HG03025 (cell line): Measurements from ENCODE around the gene PDE4D.

Experiments used
- ATAC-seq: cut with Tn5 transposase; IDR thresholded peaks from one replicate; pipeline ENCODE4 v1.9.1; 2021; ENCODE audit warnings: mild to moderate bottlenecking, moderate library complexity; ENCODE audit not compliant: unreplicated experiment, low FRiP score

PDE4D gene

DNA sequence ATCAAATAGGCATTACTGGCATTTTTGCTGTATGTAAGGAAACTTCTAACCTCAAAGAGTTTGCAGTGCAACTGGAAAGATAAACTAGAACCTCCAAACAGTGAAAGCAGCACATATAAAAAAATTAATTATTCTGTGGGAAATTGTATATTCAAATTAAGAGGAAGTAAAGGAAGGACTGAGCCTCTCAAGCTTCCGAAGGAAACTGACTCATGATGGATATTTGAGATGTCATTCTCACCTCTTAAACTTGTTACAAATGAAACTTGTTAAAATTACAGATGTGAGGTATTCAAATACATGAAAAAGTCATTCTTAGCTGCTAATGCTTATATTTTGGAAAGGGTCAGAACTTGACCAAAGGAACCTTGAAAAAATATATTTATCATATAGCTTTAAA, 538.7 kb downstream of the PDE4D start:
- no peak for ATAC-seq

DNA sequence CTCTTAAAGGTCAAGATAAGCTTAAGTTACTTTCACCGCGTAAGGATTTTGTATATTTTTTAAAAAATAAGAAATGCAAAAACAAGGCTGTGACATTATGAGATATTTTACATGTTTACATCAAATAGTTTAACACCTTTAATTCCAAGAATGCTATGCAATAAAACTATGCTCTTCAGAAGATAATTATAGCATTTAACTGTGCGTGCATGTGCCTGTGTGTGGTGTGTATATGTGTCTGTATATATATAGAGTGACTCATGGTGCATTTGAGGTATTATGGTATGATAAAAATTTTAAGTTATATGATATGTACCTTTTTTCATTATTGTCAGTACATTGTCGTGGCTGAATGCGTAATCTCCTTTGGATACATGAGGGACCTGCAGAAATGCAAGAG, 539.3 kb downstream of the PDE4D start:
- ATAC-seq: no peak

DNA sequence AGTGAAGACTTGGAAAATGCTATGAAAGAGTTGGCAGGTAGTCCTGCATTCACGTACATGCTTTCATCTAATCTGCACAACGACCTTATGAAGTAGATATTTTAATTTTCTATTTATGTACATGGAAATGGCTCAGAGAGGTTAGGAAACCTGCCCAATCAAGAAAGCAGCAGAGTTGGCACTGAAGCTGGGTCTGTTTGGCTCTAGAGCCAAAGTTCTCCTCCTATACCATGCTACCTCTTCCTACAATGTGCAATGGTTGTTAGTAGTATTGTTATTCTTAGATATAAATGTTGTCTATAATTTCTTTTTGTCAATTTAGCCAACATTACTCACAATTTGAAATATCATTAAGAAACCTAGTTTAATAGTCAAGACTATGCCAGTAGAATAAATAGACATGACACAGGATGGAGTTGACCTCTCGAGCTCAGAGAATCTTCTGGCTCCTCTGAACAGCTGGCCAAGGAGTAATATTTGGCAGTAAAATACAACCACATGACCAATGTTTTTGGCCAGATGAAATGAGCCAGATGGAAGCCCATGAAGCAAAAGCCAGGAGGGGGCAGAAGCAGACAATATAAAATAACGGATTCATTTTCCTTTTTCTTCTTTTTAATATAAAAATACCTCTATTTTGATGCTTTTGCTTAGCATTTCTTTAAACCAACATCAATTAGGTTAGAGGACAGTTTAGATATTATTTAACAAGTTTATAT, 542.3 kb downstream of the PDE4D start:
- ATAC-seq: no peak

DNA sequence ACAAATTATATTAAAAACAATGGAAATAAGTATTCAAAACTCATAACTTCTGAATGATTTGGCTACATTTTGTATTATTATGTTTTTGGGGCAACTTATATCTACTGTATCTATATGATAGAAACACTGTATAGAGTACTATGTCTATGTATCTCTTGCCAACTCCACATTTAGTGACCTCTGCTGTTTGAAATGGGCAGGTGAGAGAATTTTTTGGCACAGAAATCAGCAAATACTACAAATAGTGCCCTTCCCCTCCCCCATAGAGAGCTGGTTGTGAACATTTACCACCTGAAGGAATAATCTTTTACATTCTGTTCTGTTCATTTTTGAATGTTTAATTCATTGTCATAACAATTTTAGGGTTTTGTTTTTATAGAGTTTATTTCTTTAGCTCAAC, 545.3 kb downstream of the PDE4D start:
- ATAC-seq: no peak

DNA sequence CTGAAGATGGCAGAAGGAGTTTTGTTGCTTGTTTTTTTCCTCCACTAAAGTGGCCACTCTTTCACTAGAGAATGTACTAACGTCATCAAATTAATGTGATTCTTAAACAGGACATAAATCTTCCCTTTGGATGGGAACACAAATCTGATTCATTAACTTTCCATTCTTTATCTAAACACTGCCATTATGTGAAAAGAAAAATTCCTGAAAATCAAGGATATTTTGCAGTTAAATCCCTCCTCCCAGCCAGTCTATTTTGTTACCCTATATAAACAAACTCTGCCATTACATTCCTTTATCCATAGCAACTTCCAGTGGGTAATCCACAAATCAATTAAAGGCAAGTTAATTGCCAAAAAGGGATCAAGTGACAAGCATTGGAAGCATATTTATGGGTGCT, 546.5 kb downstream of the PDE4D start:
- no peak for ATAC-seq

DNA sequence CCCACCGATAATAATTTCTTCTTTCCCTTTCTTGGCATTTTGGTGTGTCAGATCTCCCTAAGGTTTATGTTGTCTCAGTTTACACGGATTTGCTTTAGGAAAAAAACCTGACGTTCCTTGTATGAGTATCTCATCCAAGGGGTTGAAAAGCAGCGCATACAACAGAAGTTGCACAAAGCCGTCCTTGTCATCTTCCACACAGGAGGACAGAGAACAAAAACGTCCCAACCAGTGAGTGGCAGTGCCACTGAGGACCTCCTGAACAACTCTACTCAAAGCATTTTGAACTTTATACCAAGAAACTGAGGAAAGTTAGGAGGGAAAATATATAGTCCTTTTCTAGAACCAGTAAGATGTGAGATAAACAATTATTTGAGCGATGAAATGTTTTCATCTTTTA, 547.0 kb downstream of the PDE4D start:
- no peak for ATAC-seq

DNA sequence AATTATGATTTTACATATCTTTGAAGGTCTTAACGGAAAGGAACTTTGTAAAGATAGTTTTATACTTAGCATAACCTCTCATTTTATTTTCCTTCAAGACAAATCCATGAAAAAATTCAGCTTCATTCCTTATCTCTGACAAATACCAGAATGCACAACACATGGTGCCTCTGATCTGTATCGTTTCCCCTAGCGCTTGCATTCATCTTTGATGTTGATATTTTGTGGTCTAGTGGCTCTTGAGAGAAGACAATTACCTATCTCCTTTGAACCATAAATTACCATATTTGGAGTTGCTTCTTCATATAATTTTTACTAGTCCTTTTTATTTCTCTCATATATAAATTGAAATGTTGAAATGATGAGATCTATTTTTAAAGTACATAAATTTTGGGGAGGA, 551.3 kb downstream of the PDE4D start:
- ATAC-seq: no peak

DNA sequence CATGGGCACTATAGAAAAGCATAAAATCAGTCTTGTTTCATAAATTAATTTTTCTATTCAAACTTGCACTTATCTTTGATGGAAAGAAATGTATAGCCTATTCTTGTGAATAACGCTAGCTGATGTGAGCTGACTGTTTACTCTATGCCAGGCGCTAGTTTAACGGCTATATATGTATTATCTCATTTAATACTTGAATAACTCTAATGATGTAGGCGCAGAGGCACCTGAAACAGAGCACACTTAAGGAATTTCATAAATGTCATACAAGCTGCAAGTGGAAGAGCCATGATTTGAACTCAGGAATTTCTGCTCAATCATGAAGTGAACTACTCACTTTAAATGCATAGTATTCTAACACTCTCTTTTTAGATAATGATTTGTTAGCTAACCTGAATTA, 551.8 kb downstream of the PDE4D start:
- no peak for ATAC-seq

DNA sequence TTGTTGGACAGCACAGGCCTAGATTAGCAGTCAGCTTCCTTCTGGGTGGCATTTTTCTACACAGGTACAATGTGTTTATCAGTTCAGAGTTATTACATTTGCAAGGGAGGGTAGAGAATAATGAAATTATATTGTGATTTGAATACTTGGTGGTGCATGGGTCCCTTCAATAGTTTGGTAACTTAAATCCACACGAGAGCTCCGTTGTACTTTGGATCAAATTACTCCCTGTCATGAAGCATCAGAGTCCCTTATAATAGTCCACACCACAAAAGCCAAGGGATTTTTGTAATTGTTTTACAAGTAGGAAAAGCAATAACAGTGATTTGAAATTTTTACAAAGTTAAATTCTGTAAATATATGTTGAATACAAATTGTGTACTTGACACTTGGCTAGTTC, 552.4 kb downstream of the PDE4D start:
- ATAC-seq: no peak

DNA sequence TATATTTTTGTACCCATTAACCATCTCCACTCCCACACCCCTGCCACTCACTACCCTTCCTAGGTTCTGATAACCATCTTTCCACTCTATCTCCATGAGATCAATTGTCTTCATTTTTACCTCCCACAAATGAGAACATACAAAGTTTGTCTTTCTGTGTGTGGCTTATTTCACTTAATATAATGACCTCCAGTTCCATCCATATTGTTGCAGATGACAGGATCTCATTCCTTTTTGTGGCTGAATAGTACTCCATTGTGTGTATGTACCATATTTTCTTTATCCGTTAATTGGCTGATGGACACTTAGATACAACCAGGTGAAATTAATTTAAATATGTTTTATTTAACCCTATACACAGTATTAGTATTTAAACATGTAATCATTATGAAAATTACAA, 552.9 kb downstream of the PDE4D start:
- no peak for ATAC-seq

DNA sequence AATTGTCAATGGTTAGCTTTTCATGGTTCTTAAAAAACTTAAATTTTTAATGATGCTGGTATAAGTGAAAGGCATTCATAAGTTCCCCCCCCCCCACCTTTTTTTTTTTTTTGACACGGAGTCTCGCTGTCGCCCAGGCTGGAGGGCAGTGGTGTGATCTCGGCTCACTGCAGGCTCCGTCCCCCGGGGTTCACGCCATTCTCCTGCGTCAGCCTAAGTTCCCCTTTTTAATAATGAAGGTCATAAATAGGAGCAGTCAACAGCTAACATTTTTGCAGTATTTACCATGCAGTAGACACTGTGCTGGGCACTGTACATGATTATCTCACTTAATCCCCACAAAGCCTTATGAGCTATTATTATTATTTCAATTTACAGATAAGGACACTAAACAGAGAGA, 556.3 kb downstream of the PDE4D start:
- no peak for ATAC-seq

DNA sequence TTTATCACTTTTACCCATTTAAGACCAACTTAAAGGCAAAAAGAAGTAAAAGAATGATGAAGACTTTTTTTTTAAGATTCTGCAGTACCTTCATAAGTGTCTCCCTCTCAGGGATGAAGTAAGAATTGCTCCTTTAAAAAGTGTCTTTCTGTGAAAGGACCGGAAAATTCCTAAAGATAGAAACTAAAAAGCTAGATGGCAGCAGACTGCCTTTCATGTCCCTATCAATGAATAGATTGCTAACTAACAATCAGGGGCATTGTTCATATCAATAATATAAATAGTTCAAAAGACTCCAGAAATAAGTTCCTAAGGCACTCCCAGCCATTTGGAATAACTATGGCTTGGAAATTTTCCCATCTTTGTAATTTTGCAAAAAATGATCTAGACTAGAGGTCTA, 558.0 kb downstream of the PDE4D start:
- ATAC-seq: no peak

DNA sequence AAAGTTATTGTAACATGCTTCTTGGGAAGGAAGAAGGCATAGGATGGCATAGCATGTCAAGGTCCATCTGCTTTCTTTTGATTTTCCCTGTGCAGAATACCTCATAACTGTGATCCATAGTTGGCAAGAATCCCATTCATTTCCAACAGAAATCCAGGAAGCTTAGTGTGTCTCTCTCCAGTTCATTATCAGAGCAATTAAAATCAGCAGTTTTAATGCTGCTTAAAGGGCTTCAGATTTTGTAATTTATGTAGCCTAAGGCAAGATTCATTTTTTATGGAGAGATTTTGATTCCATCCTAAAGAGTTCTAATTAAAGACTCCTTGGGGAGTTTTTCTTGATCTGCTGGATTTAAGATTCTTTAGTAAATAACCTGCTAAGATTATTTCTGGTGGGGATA, 560.1 kb downstream of the PDE4D start:
- no peak for ATAC-seq

DNA sequence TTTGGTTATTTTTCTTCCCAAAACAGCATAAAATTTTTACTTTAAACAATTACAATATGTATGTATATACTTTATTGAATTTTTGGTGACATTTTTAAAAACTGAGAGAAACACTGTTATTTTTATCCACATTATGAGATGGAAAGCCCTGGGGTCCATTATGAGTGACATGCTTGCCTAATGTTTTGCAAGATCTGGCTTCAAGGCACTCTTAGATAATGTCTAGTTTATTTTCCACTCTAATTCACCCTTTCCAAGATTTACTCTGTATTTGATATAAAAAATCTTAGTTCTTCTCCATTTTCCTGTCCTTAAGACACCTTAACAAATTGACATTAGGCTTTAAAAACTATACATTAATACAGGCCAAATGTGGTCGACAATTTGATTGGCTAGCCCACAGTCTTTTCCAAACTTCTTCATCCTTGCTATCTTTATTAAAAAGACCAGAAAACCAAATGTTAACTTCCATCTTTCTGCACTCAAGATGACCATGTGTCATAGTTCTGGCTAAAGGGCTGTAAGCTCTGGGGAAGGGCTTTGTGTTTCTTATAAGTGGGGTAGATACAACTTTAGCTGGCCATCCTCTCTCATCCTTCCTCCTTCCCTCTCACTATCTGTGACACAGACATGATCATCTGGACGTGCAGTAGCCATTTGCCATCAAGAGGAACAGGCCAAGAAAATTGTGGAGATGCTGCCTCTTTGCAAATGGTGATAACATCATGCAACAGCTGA, 561.1 kb downstream of the PDE4D start:
- no peak for ATAC-seq

DNA sequence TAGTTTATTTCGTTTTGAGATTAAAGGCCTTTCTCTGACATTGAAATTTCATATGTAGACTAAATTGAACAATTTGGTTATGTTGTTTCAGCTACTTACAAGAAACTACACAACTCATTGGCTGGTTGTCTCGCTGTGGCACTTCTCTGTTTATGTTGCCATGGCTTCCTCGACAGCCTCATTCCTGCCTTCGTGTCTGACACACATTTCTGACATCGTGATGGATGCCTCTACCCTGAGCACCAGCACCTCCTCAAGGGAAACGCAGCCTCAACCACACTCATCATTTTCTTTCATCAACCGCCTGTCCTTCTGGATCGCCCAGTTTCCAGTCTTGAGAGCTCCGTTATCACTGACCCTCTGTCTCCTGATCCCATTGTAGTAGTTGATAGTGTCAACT, 562.8 kb downstream of the PDE4D start:
- ATAC-seq: no peak

DNA sequence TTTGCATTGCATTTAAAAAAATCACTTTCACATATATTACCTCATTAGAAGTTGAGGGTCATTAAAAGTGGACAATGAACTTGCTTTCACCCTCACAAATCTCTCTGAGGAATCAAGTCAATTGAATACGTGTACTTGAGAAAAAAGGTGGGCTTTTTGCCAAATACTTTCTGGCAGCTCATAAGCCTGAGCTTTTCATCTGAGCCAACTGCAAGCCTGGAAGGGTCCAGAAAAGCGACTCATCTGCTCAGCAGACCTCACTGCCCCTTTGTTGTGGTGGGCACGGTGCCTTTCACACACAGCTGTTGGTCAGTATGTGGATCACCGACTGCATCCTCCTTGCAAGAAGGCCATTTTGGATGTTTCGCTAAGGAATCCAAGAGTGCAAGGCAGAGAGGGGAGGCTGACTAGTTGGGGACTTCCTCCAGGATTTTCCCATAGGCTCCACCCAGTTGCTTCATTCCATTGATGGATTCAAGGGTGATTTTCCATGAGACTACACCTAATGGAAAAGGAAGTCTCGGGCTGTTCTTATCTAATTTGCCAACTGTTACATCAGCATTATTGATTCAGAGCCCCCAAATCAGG, 564.7 kb downstream of the PDE4D start:
- ATAC-seq: no peak

DNA sequence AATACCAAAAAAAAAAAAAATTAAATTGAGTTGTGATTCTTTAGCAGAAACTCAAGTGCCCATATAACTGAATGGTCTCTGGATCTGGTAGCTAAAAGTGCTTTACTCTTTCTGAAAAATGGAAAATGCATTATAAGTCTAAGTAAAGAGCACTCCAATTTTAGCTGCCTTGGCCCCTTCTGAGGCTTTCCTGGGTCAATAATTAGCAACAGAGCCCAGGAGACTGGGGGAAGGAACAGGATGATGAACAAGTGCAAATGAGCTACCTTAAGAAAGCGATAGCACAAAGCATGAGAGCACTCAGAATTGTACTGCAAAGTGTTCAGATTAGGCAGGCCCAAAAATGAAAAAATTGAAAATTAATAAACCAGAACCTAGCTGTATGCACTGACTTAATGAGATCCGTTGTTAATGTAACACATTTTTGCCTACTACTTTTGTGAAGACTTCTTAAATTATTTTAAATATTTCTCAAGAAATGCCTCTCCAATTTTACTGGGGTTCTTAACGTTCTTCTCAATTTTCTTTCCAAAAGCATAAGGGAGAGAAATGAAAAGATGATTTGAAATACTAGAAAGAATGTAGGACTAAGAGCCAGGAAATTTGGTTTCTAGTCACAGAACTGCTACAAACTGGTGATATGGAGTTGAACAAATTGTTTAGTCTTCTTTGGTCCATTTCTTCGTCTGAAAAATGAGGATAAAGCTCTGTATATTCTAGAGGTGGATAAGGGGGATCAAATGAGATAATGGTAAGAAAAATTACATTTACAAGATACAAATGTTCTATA, 566.1 kb downstream of the PDE4D start:
- no peak for ATAC-seq

DNA sequence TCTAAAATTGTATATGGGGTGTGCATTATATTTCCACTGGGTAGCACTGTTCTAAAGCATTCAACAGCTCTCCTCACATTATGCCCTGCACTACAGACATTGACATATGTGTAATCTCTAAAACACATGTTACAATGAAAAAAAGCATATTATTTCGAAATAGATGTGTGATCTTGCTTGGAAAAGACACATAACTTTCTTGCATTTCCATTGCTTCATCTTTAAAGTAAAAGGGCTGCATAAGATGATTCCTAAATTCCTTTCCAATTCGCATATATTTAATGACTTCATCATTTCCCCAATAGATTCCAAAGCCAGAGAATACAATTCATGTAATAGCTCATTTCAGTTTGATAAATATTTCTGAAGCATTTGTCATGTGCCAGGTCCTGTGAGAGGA, 566.9 kb downstream of the PDE4D start:
- ATAC-seq: no peak

DNA sequence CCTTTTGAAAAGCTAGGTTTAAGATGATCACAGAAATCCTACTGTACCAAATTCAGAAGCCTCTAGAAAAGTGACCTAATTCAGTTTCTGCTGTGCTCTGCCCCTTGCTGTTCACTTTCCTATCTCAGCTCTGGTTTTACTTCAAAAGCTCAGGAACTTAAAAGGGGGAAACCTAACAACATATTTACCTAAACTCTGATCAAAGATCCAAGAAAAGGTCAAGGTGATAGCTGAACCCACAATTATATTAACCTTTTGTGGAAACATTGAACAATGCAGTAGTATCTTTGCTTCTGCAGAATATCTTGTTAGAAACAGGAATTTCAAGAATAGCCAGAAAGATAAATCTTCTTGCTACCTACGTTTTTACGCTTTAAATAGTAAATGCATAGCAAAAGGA, 568.5 kb downstream of the PDE4D start:
- no peak for ATAC-seq

DNA sequence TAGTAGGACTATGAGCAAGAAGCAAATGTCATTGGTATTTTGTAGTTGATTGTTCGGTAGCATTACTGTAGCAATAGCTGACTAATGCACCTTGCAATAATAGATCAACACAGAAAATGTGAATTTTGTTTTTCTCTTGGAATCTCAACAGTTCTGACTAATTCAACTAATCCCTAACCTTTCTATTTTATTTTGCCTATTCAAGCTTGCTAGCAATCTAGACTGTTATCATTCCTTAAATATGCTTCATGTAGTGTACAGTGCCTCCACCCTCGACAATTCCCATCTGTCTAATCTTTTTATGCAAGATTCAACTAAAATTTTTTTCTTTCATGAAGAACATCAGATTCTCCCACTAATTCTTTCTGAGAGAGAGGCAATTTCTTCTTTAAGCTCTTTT, 570.6 kb downstream of the PDE4D start:
- no peak for ATAC-seq

DNA sequence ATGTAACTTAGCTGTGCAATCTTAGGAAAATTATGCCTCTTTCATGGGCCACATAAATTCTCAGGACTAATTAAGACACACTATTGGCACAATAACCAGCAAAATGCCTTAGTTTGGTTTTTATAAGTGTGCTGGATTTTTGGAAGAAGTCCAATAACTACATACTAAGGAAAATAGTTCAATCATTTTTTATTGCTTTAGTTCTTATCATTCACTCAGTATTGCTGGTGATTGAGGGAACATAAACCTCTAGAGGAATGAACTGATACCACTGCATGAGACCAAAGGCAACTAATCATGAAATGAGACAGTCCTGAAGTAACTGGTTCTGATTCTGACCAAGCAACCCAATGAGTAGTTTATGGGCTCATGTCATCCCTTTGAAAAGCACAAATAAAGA, 571.5 kb downstream of the PDE4D start:
- no peak for ATAC-seq
